ENCODE data around the gene AVEN.
"Not testable (repeated sequence)": the region's sequence is repeated elsewhere in the genome, so short reads cannot be mapped to it uniquely, and the experiment has no call there.

Gene AVEN

GRCh38 chr15:34019369-34019990 lies 19.5 kb downstream of the AVEN start:
- TF ChIP-seq CTCF (IDR thresholded peaks at IDR 0.05), result no peak
- no peak for TF ChIP-seq ZFX (IDR thresholded peaks at IDR 0.05; ENCODE audit: borderline replicate concordance)
- H3K27ac ChIP-seq, result no peak overlapping the region

GRCh38 chr15:34018738-34019137 lies 20.3 kb downstream of the AVEN start:
- H3K27ac ChIP-seq, result not testable (repeated sequence)

DNA sequence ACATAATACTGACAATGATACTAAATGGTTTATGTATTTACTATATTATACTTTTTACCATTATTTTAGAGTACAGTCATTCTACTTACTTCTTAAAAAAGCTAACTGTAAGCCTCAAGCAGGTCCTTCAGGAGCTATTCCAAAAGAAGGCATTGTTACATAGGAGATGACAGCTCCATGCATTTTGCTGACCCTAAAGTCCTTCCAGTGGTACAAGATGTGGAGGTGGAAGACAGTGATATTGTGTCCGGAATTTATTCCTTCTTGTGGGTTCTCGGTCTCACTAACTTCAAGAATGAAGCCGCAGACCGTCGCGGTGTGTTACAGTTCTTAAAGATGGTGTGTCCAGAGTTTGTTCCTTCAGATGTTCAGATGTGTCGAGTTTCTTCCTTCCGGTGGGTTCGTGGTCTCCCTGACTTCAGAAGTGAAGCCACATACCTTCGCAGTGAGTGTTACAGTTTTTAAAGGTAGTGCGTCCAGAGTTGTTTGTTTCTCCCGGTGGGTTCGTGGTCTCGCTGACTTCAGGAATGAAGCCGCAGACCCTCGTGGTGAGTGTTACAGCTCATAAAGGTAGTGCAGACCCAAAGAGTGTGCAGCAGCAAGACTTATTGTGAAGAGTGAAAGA lies 20.9 kb downstream of the AVEN start:
- H3K27ac ChIP-seq, result no peak overlapping the region
- no peak for TF ChIP-seq CTCF (IDR thresholded peaks at IDR 0.05)
- TF ChIP-seq ZFX (IDR thresholded peaks at IDR 0.05; ENCODE audit: borderline replicate concordance), result no peak

GRCh38 chr15:34014556-34014955 lies 24.4 kb downstream of the AVEN start:
- no peak overlapping the region for H3K27ac ChIP-seq
- TF ChIP-seq CTCF (IDR thresholded peaks at IDR 0.05), result no peak
- no peak for TF ChIP-seq ZFX (IDR thresholded peaks at IDR 0.05; ENCODE audit: borderline replicate concordance)

GRCh38 chr15:34013746-34014145 lies 25.3 kb downstream of the AVEN start:
- TF ChIP-seq CTCF (IDR thresholded peaks at IDR 0.05) (no peak), ZFX (IDR thresholded peaks at IDR 0.05; ENCODE audit: borderline replicate concordance) (no peak)
- no peak overlapping the region for H3K27ac ChIP-seq

- TF ChIP-seq CTCF (IDR thresholded peaks at IDR 0.05) (no peak), ZFX (IDR thresholded peaks at IDR 0.05; ENCODE audit: borderline replicate concordance) (no peak)
- no peak overlapping the region for H3K27ac ChIP-seq
These were observed 26.5 kb downstream of the AVEN start for GRCh38 chr15:34012461-34013028.

- no peak for TF ChIP-seq ZFX (IDR thresholded peaks at IDR 0.05; ENCODE audit: borderline replicate concordance)
- no peak for TF ChIP-seq CTCF (IDR thresholded peaks at IDR 0.05)
- H3K27ac ChIP-seq, result no peak overlapping the region
These were observed 27.5 kb downstream of the AVEN start for GRCh38 chr15:34011481-34011880.

All from 22Rv1 (cell line).